ENCODE data around the gene P2RY8.

GRCh38 chrX:1533058-1533457 lies 3.9 kb downstream of the P2RY8 start:
- TF ChIP-seq CTCF (IDR thresholded peaks at IDR 0.05) (no peak), EZH2phosphoT487 (IDR thresholded peaks at IDR 0.05) (no peak)

Measured in neural progenitor cell (in vitro differentiated cells).